ENCODE results near the gene FLII.
A peak's percentile ranks its signal among the peaks of the same experiment; 100 is the strongest.

The FLII gene

DNA sequence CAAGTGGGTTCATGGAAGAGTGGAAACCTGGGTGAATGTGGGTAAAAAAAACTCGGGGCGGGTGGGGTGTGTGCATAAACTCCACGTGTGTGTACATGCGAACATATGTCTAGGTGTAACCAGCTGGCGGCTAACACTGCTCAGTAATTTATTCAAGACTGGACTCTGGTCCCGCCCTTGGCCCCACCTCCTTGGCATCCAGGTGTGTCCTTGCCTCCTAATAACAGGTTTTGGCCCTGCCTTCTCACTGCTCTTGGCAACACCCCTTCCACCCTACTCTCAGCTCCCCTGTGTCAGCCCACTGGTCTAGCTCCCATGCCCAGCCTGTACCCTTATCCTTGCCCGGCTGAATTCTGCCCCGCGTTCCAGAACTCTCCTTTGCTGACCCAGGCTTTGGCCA is 8.3 kb downstream of the FLII start:
- no peak for DNase-seq (ENCODE audit: low read depth)
- H3K4me3 ChIP-seq (ENCODE audit: low read depth, low read length), result no peak overlapping the region
- no peak for TF ChIP-seq CTCF (conservative IDR thresholded peaks at IDR 0.05; ENCODE audit: low read depth, low read length)

DNA sequence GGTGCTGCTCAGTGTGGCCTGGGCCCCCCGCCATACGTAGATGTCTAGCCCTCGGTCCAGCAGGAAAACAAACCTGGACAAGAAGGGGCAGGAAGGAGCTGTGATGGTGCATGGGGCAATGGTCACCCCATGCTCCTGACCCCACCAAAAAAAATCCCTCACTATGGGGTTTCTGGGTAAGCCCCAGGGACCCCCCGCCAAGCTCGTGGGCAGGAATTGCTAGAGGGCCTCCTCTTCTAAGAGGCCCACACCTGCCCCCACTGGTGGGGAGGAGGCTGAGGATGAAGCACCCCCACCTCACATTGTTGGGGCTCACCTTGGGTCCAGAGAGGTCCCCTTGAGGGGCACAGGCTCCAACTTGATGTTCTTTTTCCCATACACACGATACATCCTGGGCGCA is 9.7 kb downstream of the FLII start:
- no peak for TF ChIP-seq CTCF (conservative IDR thresholded peaks at IDR 0.05; ENCODE audit: low read depth, low read length)
- DNase-seq (ENCODE audit: low read depth), result no peak
- no peak overlapping the region for H3K4me3 ChIP-seq (ENCODE audit: low read depth, low read length)

DNA sequence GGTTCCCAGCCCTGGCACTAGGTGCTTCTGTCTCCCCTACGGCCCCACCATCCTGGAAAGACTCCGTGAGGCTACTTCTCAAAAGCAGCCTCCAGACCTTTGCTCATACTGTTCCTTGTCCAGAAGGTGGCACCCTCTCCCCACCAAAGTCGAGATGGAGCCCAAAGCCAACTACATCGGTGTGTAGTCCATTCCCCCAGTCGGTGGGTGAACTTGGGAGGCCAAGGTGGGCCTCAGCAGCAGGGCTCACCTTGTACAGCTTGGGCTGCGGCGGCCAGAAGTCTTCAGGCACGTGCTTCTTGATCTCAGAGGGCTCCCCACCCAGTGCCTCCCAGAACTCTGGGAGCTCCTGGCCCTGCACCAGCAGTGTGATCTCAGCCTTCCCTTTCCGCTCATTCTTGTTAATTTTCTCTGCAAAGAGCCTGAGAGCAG is 10.2 kb downstream of the FLII start:
- no peak overlapping the region for H3K4me3 ChIP-seq (ENCODE audit: low read depth, low read length)
- peak; percentile 86 for DNase-seq (ENCODE audit: low read depth)
- peak; percentile 85 for TF ChIP-seq CTCF (conservative IDR thresholded peaks at IDR 0.05; ENCODE audit: low read depth, low read length)

GRCh38 chr17:18247613-18248001 is 10.9 kb downstream of the FLII start:
- no peak overlapping the region for H3K4me3 ChIP-seq (ENCODE audit: low read depth, low read length)
- no peak for DNase-seq (ENCODE audit: low read depth)
- TF ChIP-seq CTCF (conservative IDR thresholded peaks at IDR 0.05; ENCODE audit: low read depth, low read length), result no peak

DNA sequence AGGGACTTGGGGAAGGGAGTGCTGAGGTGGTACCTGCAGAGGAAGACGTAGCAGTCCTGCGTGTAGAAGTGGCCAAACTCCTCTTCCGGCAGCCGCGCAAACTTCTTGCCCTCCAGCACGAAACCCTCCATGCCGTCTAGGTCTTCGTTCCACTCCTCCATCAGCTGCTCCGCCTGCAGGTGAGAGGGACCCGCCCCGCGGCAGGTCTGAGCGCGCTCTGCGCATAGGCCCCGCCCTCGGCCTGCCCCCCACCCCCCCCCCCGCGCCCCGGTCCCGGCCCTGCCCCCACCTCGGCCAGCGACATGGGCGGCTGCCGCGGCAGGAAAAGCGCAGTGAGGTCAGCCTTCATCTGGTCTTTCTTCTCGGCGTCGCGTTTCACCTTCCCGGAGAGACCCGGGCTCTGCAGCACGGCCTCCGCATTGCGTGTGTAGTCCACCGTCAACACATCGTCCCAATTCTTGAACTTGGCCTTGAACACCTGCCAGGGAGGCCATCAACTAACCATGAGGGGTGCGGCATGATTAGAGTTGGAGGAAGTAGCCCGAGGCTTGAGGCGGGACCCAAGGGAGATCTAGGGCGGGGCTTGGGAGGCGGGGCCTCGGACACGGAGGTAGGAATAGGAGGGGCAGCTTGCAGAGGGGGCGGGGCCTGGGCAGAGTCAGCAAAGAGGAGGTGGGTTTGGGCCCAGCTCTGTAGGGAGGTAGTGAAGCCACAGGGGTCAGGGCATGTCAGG is 11.5 kb downstream of the FLII start:
- TF ChIP-seq CTCF (conservative IDR thresholded peaks at IDR 0.05; ENCODE audit: low read depth, low read length), result no peak
- no peak overlapping the region for H3K4me3 ChIP-seq (ENCODE audit: low read depth, low read length)
- peak; percentile 48 for DNase-seq (ENCODE audit: low read depth)

DNA sequence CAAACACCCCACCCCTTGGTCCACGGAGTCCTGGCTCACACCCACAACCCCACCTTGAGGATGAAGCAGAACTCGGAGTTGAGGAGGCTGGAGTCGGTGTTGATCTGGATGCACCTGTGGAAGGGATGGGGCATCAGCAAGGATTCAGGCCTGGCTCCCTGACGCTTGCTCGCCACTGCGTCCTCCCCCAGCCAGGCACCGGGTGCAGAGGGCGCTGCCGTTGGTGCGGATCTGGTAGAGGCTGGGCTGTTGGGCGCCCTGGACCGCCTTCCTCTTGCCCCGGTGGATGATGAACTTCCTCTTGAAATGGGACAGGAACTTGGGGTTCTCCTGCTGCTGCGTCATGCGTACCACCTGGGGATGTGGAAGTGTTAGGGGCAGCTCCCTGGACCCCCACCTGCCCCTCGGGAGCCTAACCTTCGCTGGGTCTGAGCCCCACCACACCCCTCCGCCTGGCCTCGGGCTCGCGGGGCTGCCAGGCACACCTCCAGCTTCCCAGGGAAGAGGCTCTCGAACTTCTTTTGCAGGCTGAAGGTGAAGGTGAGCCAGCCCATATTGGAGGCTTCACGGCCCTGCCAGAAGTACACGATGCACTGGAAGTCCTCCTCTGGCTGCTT is 12.3 kb downstream of the FLII start:
- no peak overlapping the region for H3K4me3 ChIP-seq (ENCODE audit: low read depth, low read length)
- no peak for DNase-seq (ENCODE audit: low read depth)

More for the DNA sequence above, 12.3 kb downstream of the FLII start:
- no peak for TF ChIP-seq CTCF (conservative IDR thresholded peaks at IDR 0.05; ENCODE audit: low read depth, low read length)

Measured in choroid plexus epithelial cell (primary cell).